CD14-positive monocyte (primary cell): ENCODE data around the gene RIMOC1. TPM values are rescaled to one million over a fixed set of nuclear protein-coding genes. Genes with fewer than 3 reads are reported as not detected.

Source experiments
- DNase-seq, 3 donors: peaks; one replicate each; pipeline ENCODE4 v3.0.0-alpha.2; 2011 to 2022
- H2AFZ ChIP-seq: 2 replicates; pipeline ENCODE4 v1.6.0; 2012; ENCODE audit warnings: mild to moderate bottlenecking, low read depth, low read length, inconsistent platforms; ENCODE audit not compliant: insufficient read depth, poor library complexity, severe bottlenecking
- H3K27ac ChIP-seq, 2 donors: 1 replicate in 1 of 2; 2 replicates in 1 of 2; pipeline ENCODE4 v1.5.1; 2012 to 2013; ENCODE audit warnings: low read length in 2 of 2, control low read depth in 1 of 2, inconsistent platforms in 1 of 2, low read depth in 1 of 2, mild to moderate bottlenecking in 1 of 2
- H3K27me3 ChIP-seq, 2 donors: one replicate each; pipeline versions ENCODE4 v1.6.0 to v1.6.1; 2011 to 2013; ENCODE audit warnings: low read length in 2 of 2; ENCODE audit not compliant: control insufficient read depth in 2 of 2, insufficient read depth in 2 of 2
- H3K36me3 ChIP-seq, 2 donors: replicated peaks in 1 of 2; 1 replicate in 1 of 2; 2 replicates in 1 of 2; pipeline versions ENCODE4 v1.5.1 to v1.6.1; 2012 to 2013; ENCODE audit warnings: low read length in 2 of 2, control low read depth in 1 of 2, inconsistent platforms in 1 of 2, mild to moderate bottlenecking in 1 of 2; ENCODE audit not compliant: insufficient read depth in 2 of 2, control insufficient read depth in 1 of 2
- H3K4me1 ChIP-seq, 2 donors: 1 replicate in 1 of 2; 2 replicates in 1 of 2; pipeline versions ENCODE4 v1.5.1 to v1.6.1; 2012 to 2013; ENCODE audit warnings: low read length in 2 of 2, control low read depth in 1 of 2, inconsistent platforms in 1 of 2, mild to moderate bottlenecking in 1 of 2, moderate library complexity in 1 of 2; ENCODE audit not compliant: insufficient read depth in 2 of 2, control insufficient read depth in 1 of 2
- H3K4me2 ChIP-seq: replicated peaks from 2 replicates; pipeline ENCODE3; 2012; ENCODE audit warnings: low read length, moderate library complexity, mild to moderate bottlenecking; ENCODE audit not compliant: poor library complexity, severe bottlenecking; ENCODE audit errors: extremely low read depth
- H3K4me3 ChIP-seq, 3 experiments: fragments of 200-600 bp in 1 of 3; sonication (generic) in 1 of 3; replicated peaks in 1 of 3; 1 replicate in 2 of 3; 2 replicates in 1 of 3; pipeline ENCODE4 v1.5.1; 2011 to 2013; ENCODE audit warnings: low read length in 3 of 3, mild to moderate bottlenecking in 3 of 3, control low read depth in 2 of 3, low read depth in 2 of 3, inconsistent platforms in 1 of 3, moderate library complexity in 1 of 3
- H3K79me2 ChIP-seq: 2 replicates; pipeline ENCODE4 v1.6.0; 2012; ENCODE audit warnings: mild to moderate bottlenecking, control low read depth, inconsistent platforms, low read length, moderate library complexity; ENCODE audit not compliant: insufficient read depth
- H3K9ac ChIP-seq: 2 replicates; pipeline ENCODE4 v1.6.0; 2017; ENCODE audit warnings: low read length, mild to moderate bottlenecking; ENCODE audit not compliant: insufficient read depth, poor library complexity, severe bottlenecking
- H3K9me3 ChIP-seq, 2 donors: replicated peaks in 1 of 2; 1 replicate in 1 of 2; 2 replicates in 1 of 2; pipeline versions ENCODE4 v1.5.1 to v1.6.1; 2012 to 2013; ENCODE audit warnings: low read length in 2 of 2, control low read depth in 1 of 2; ENCODE audit not compliant: control insufficient read depth in 1 of 2, insufficient read depth in 1 of 2
- H4K20me1 ChIP-seq: 2 replicates; pipeline ENCODE4 v1.6.0; 2012; ENCODE audit warnings: mild to moderate bottlenecking, low read length, control low read depth, moderate library complexity; ENCODE audit not compliant: insufficient read depth
- H3K27ac Mint-ChIP-seq, 7 donors: one replicate each; pipeline ENCODE4 v1.8.0; 2020; ENCODE audit warnings: mild to moderate bottlenecking in 7 of 7, mixed read lengths in 7 of 7, moderate library complexity in 6 of 7, inconsistent platforms in 2 of 7
- H3K27me3 Mint-ChIP-seq, 3 donors: one replicate each; pipeline ENCODE4 v1.8.0; 2021 to 2022; ENCODE audit warnings: low read depth in 3 of 3, mild to moderate bottlenecking in 3 of 3, mixed read lengths in 3 of 3, moderate library complexity in 3 of 3, inconsistent platforms in 1 of 3
- H3K36me3 Mint-ChIP-seq, 2 donors: one replicate each; pipeline ENCODE4 v1.8.0; 2020; ENCODE audit warnings: mixed read lengths in 2 of 2, inconsistent platforms in 1 of 2, mild to moderate bottlenecking in 1 of 2
- H3K4me1 Mint-ChIP-seq: one replicate; pipeline ENCODE4 v1.8.0; 2020; ENCODE audit warnings: mild to moderate bottlenecking, mixed read lengths
- H3K4me3 Mint-ChIP-seq, 2 donors: one replicate each; pipeline ENCODE4 v1.8.0; 2020; ENCODE audit warnings: mild to moderate bottlenecking in 2 of 2, mixed read lengths in 2 of 2, moderate library complexity in 1 of 2
- H3K9me3 Mint-ChIP-seq, 7 donors: one replicate each; pipeline ENCODE4 v1.8.0; 2020 to 2022; ENCODE audit warnings: mixed read lengths in 7 of 7, mild to moderate bottlenecking in 6 of 7, moderate library complexity in 6 of 7, inconsistent platforms in 2 of 7
- CTCF ChIP-seq: fragments of 200-600 bp; IDR thresholded peaks from one replicate; pipeline ENCODE4 v1.8.0; 2022; ENCODE audit warnings: antibody characterized with exemption, mild to moderate bottlenecking
- WGBS: methylation state at CpG from one replicate; pipeline ENCODE4 v1.1.5; 2013; ENCODE audit warnings: missing lambda C conversion rate; ENCODE audit not compliant: insufficient coverage; 5-methylcytosine and 5-hydroxymethylcytosine counted together
- intact Hi-C, 2 donors: fragments of 100-400 bp; cut with micrococcal nuclease; formaldehyde crosslinking; loops; one replicate each; pipeline versions ENCODE4 v1.15.0 to v1.15.1; 2023
- polyA plus RNA-seq, 3 donors: library from polyadenylated mRNA; depleted of rRNA in 1 of 3; unstranded in 2 of 3; stranded (reverse) in 1 of 3; fragments of 300-500 nt in 2 of 3; fragments of >200 nt in 1 of 3; fragmentation: Illumina TruSeq in 2 of 3; gene quantifications; 1 replicate in 2 of 3; 2 replicates in 1 of 3; pipeline ENCODE4 v1.2.3, GENCODE V29; 2012 to 2021

Gene RIMOC1
- polyA plus RNA-seq, 3 donors = 4.6 to 15.3 (median 11.2) TPM

DNA sequence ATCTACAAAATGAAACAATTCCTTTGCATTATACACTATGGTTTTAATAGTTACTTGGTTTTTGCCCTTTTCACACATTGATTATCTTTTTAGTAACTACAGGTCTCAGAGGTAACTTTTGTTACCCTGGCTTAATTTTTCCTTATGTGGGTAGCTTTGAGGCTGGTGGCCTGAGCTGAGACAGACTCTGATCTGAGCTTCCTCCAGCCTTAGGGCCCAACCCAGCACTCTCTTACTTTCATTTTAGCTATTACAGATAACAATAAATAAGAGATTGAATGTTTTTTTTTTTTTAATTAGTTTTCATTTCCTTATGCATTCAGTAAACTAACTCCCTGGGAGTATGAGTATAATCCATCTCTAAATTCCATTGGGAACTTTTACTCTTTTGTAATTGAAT lies 18.9 kb upstream of the RIMOC1 start:
- intact Hi-C loops = no loop called here
- Mint-ChIP-seq H3K27ac (no peak overlapping the region), H3K4me1 (no peaks in the 10 kb centered on the region), H3K36me3 (no peaks in the 10 kb centered on the region), H3K27me3 (peaks cover 0 to 8% (median 6%) of the 10 kb centered on the region in 3 donors), H3K9me3 (peaks cover 0 to 2% (median 0%) of the 10 kb centered on the region in 7 donors), H3K4me3 (no peak overlapping the region)
- Histone ChIP-seq H3K4me2 (no peak overlapping the region), H3K4me3 (no peak overlapping the region), H3K4me1 (no peaks in the 10 kb centered on the region), H3K9ac (no peak overlapping the region), H3K27ac (no peak overlapping the region), H3K9me3 (no peaks in the 10 kb centered on the region), H4K20me1 (no peaks in the 10 kb centered on the region), H3K36me3 (no peaks in the 10 kb centered on the region), H2AFZ (no peak overlapping the region), H3K27me3 (peaks cover 5 to 6% of the 10 kb centered on the region in 2 donors), H3K79me2 (no peaks in the 10 kb centered on the region)
- no peak for DNase-seq
- TF ChIP-seq CTCF = no peak

DNA sequence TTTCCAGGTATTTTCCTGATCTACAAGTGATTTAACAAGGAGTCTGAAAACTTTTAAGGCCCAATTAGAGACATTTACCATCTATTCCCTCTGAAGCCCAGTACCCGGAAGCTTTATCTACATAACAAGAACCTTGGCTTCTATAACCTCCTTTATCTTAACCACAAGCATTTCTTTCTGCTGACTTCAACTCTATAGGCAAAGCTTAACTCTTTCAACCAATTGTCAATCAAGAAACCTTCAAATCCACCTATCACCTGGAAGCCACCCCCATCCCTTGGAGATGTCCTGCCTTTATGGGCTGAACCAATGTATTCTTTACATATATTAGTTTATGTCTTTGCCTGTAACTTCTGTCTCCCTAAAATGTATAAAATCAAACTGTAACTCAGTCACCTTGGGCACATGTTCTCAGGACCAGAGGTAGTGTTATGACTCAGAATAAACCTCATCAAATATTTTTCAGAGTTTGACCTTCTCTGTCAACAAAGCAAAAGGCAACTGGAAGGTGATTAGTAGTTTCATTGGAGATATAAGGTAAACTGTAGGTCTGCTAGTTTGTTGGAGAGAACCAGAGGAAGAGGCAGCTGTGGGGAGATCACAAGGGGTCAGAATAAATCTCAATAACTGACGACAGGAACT lies 13.0 kb upstream of the RIMOC1 start:
- no peak overlapping the region for H3K27ac Mint-ChIP-seq
- Histone ChIP-seq H2AFZ (no peak overlapping the region), H3K9ac (no peak overlapping the region), H3K4me1 (no peaks in the 10 kb centered on the region), H3K79me2 (no peaks in the 10 kb centered on the region), H3K27ac (no peak overlapping the region), H4K20me1 (no peaks in the 10 kb centered on the region), H3K4me3 (no peak overlapping the region), H3K27me3 (peaks cover 8 to 10% of the 10 kb centered on the region in 2 donors), H3K4me2 (no peak overlapping the region), H3K9me3 (no peaks in the 10 kb centered on the region), H3K36me3 (no peaks in the 10 kb centered on the region)
- peaks cover 11 to 21% (median 17%) of the 10 kb centered on the region in 3 donors for H3K27me3 Mint-ChIP-seq
- intact Hi-C loops = no loop called here
- H3K4me3 Mint-ChIP-seq = no peak overlapping the region
- no peak for DNase-seq
- TF ChIP-seq CTCF = no peak
- H3K4me1 Mint-ChIP-seq = peaks cover 3% of the 10 kb centered on the region
- H3K36me3 Mint-ChIP-seq = no peaks in the 10 kb centered on the region
- H3K9me3 Mint-ChIP-seq = peaks cover 0 to 4% (median 0%) of the 10 kb centered on the region in 7 donors
- 100% methylated on average over 2 of the region's 2 CpGs for WGBS
